Tibial nerve (tissue), 3 donors: ENCODE results near the gene IFNK.

ENCODE experiments used
- CTCF ChIP-seq, 5 experiments: fragments of 200-600 bp in 3 of 5; fragments of 450-650 bp in 2 of 5; sonication (generic) in 3 of 5; IDR thresholded peaks; one replicate each; pipeline ENCODE4 v1.5.1; 2016 to 2019; ENCODE audit warnings: antibody characterized with exemption in 5 of 5, mild to moderate bottlenecking in 3 of 5, moderate library complexity in 2 of 5
- POLR2A ChIP-seq, 2 donors: fragments of 450-650 bp; IDR thresholded peaks; one replicate each; pipeline ENCODE4 v1.6.1; 2017; ENCODE audit warnings: antibody characterized with exemption in 2 of 2, mild to moderate bottlenecking in 2 of 2, moderate library complexity in 2 of 2

GRCh38 chr9:27483576-27483975 is 40.5 kb upstream of the IFNK start:
- no peak for TF ChIP-seq CTCF (IDR thresholded peaks at IDR 0.05)
- TF ChIP-seq POLR2A (IDR thresholded peaks at IDR 0.05) = no peak
